Thyroid gland (tissue), 4 donors: ENCODE measurements around the gene TMEM131.

Experiments used
- CTCF ChIP-seq, 6 experiments: fragments of 200-600 bp in 3 of 6; fragments of 450-650 bp in 3 of 6; sonication (generic) in 3 of 6; IDR thresholded peaks; one replicate each; pipeline ENCODE4 v1.5.1; 2016 to 2019; ENCODE audit warnings: antibody characterized with exemption in 6 of 6, mild to moderate bottlenecking in 2 of 6, inconsistent platforms in 1 of 6, moderate library complexity in 1 of 6
- POLR2A ChIP-seq, 2 donors: fragments of 450-650 bp; IDR thresholded peaks; one replicate each; pipeline ENCODE4 v1.6.1; 2017; ENCODE audit warnings: antibody characterized with exemption in 2 of 2, mild to moderate bottlenecking in 2 of 2, moderate library complexity in 1 of 2

GRCh38 chr2:97936199-97936598, 59.5 kb downstream of the TMEM131 start:
- TF ChIP-seq POLR2A (IDR thresholded peaks at IDR 0.05) (no peak), CTCF (IDR thresholded peaks at IDR 0.05) (no peak)
